Adrenal gland (tissue), 12 donors: Measurements from ENCODE around the gene ASB15. TPM values are rescaled to one million over a fixed set of nuclear protein-coding genes. Genes with fewer than 3 reads are reported as not detected.

ENCODE experiments used
- DNase-seq, 7 donors: peaks; one replicate each; pipeline ENCODE4 v3.0.0-alpha.2; 2019 to 2020
- H3K27ac ChIP-seq, 5 donors: fragments of 200-600 bp; sonication (generic) in 4 of 5; 1 replicate in 3 of 5; 2 replicates in 2 of 5; pipeline versions ENCODE4 v1.5.1 to v1.8.0; 2016 to 2020; ENCODE audit warnings: mild to moderate bottlenecking in 1 of 5
- H3K27me3 ChIP-seq: fragments of 200-600 bp; 2 replicates; pipeline ENCODE4 v1.8.0; 2021
- H3K36me3 ChIP-seq, 2 donors: fragments of 200-600 bp; replicated peaks in 1 of 2; 1 replicate in 1 of 2; 2 replicates in 1 of 2; pipeline versions ENCODE4 v1.5.1 to v1.8.0; 2018 to 2022
- H3K4me1 ChIP-seq, 2 donors: fragments of 200-600 bp; replicated peaks in 1 of 2; 1 replicate in 1 of 2; 2 replicates in 1 of 2; pipeline versions ENCODE4 v1.5.1 to v1.8.0; 2018 to 2021
- H3K4me3 ChIP-seq, 4 donors: fragments of 200-600 bp; sonication (generic) in 3 of 4; one replicate each; pipeline ENCODE4 v1.5.1; 2016 to 2018
- H3K9me3 ChIP-seq, 3 donors: fragments of 200-600 bp; sonication (generic) in 1 of 3; replicated peaks in 1 of 3; 1 replicate in 2 of 3; 2 replicates in 1 of 3; pipeline versions ENCODE4 v1.5.1 to v1.8.0; 2016 to 2021
- POLR2A ChIP-seq, 2 donors: fragments of 450-650 bp; IDR thresholded peaks; one replicate each; pipeline ENCODE4 v1.6.1; 2017; ENCODE audit warnings: antibody characterized with exemption in 2 of 2, mild to moderate bottlenecking in 2 of 2, moderate library complexity in 1 of 2
- WGBS, 4 donors: extraction: QIAGEN DNeasy Blood & Tissue Kit in 2 of 4; methylation state at CpG; one replicate each; pipeline versions ENCODE4 v1.1.5 to v1.1.7; 2013 to 2017; 5-methylcytosine and 5-hydroxymethylcytosine counted together
- intact Hi-C, 2 donors: fragments of 100-400 bp; cut with DNase I; formaldehyde crosslinking; loops; one replicate each; pipeline versions ENCODE4 v1.14.1 to v1.15.0; 2022 to 2023
- polyA plus RNA-seq, 3 donors: library from polyadenylated mRNA; stranded (reverse); fragments of 200-250 nt in 2 of 3; fragments of 350-450 nt in 1 of 3; fragmentation: Illumina TruSeq in 1 of 3; extraction: RNeasy Lipid Tissue Mini Kit (QIAGEN cat#74804) in 1 of 3; gene quantifications; one replicate each; pipeline ENCODE4 v1.2.3, GENCODE V29; 2013 to 2014
- total RNA-seq, 9 donors: library from RNA; depleted of rRNA in 4 of 9; stranded (reverse); fragments of >200 nt in 4 of 9; fragments of 120-200 nt in 1 of 9; fragmentation: NEBNext Ultra II Directional in 1 of 9; extraction: Animal tissue kit (Norgen Biotek cat#: 25700) in 1 of 9; gene quantifications; one replicate each; pipeline versions ENCODE4 v1.1.0 to v1.2.4, GENCODE V29; 2013 to 2023
- TF ChIP-seq, protein P1 (sequence below), 6 experiments: fragments of 450-650 bp in 4 of 6; fragments of 200-600 bp in 2 of 6; sonication (generic) in 1 of 6; IDR thresholded peaks; 1 replicate in 5 of 6; 2 replicates in 1 of 6; pipeline versions ENCODE4 v1.5.1 to v1.8.0; 2016 to 2021; ENCODE audit warnings: antibody characterized with exemption in 6 of 6, mild to moderate bottlenecking in 2 of 6, moderate library complexity in 1 of 6
- donor health status: healthy with polysubstance abuse.
- donor health status: Bipolar disorder and iron deficiency.
- donor health status: DM: yes; HTN: yes; CAD: no.
- donor health status: DM: no; HTN: no; CAD: no.
- donor health status: DM: no; HTN: no; CAD: no.
- donor health status: DM: yes; HTN: yes; CAD: no.

ASB15 gene
- total and polyA plus RNA-seq, 12 donors: not detected

- TF ChIP-seq, protein P1, sequence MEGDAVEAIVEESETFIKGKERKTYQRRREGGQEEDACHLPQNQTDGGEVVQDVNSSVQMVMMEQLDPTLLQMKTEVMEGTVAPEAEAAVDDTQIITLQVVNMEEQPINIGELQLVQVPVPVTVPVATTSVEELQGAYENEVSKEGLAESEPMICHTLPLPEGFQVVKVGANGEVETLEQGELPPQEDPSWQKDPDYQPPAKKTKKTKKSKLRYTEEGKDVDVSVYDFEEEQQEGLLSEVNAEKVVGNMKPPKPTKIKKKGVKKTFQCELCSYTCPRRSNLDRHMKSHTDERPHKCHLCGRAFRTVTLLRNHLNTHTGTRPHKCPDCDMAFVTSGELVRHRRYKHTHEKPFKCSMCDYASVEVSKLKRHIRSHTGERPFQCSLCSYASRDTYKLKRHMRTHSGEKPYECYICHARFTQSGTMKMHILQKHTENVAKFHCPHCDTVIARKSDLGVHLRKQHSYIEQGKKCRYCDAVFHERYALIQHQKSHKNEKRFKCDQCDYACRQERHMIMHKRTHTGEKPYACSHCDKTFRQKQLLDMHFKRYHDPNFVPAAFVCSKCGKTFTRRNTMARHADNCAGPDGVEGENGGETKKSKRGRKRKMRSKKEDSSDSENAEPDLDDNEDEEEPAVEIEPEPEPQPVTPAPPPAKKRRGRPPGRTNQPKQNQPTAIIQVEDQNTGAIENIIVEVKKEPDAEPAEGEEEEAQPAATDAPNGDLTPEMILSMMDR (IDR thresholded peaks at IDR 0.05): no peak
- no peak for TF ChIP-seq POLR2A (IDR thresholded peaks at IDR 0.05)
- intact Hi-C loops: loop anchor here in 1 of 2 donors (5.0 kb wide), 1 partner anchor 227 kb away; no protein-coding TSS in a partner anchor
- H3K9me3 ChIP-seq: no peaks in the 10 kb centered on the region
- DNase-seq: no peak
- no peaks in the 10 kb centered on the region for H3K36me3 ChIP-seq
- no peak overlapping the region for H3K4me3 ChIP-seq
- no peak overlapping the region for H3K27ac ChIP-seq
- H3K4me1 ChIP-seq: peaks cover 17 to 18% of the 10 kb centered on the region in 2 donors
- no peaks in the 10 kb centered on the region for H3K27me3 ChIP-seq
Measured at GRCh38 chr7:123640583-123640982, 39.0 kb downstream of the ASB15 start.

GRCh38 chr7:123641901-123642300 is 40.3 kb downstream of the ASB15 start:
- intact Hi-C loops: loop anchor here in 1 of 2 donors (5.0 kb wide), 1 partner anchor 225 kb away; no protein-coding TSS in a partner anchor
- Histone ChIP-seq H3K9me3 (no peaks in the 10 kb centered on the region), H3K4me3 (no peak overlapping the region), H3K27ac (no peak overlapping the region), H3K4me1 (peaks cover 22 to 25% of the 10 kb centered on the region in 2 donors), H3K27me3 (no peaks in the 10 kb centered on the region), H3K36me3 (no peaks in the 10 kb centered on the region)
- WGBS, 4 donors: 81 to 90% (median 88%) methylated on average over 5 of the region's 5 CpGs
- no peak for TF ChIP-seq POLR2A (IDR thresholded peaks at IDR 0.05)
- TF ChIP-seq, protein P1 (IDR thresholded peaks at IDR 0.05): no peak
- DNase-seq: no peak

- peak; percentile 77 to 92 (median 89) for DNase-seq
- Histone ChIP-seq H3K27ac (peak overlapping the region; percentile 18 to 84 (median 71)), H3K36me3 (no peaks in the 10 kb centered on the region), H3K27me3 (no peaks in the 10 kb centered on the region), H3K4me1 (peaks cover 22 to 25% of the 10 kb centered on the region in 2 donors), H3K9me3 (no peaks in the 10 kb centered on the region), H3K4me3 (peak overlapping the region in 2 of 4 donors; percentile 7 to 30)
- intact Hi-C loops: loop anchor here in 1 of 2 donors (5.0 kb wide), 1 partner anchor 224 kb away; no protein-coding TSS in a partner anchor
- WGBS, 4 donors: 14 to 17% (median 16%) methylated on average over 6 of the region's 6 CpGs
- TF ChIP-seq POLR2A (IDR thresholded peaks at IDR 0.05): peak in 1 of 2 donors; percentile 81
- TF ChIP-seq, protein P1 (IDR thresholded peaks at IDR 0.05): no peak
Measured at GRCh38 chr7:123643495-123644441, 42.1 kb downstream of the ASB15 start.

DNA sequence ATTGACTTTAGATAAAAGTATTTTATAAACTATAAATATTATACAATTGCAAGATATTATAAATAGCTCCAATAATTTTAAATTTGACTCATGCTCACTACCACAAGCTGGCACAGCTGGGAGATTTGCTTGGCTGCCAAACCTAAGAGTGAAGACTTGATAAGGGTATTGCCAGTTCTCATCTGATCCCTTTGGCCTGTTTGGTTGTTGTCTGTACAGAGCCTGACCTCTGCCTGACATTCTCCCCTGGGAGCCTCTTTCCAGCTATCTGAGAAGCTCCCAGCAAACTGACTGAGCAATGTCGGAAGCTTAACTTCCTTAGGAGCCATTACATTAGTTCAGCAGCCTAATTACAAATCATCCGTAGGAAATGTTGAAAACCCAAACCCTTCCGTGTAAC is 43.9 kb downstream of the ASB15 start:
- Histone ChIP-seq H3K27me3 (no peaks in the 10 kb centered on the region), H3K4me3 (no peak overlapping the region), H3K4me1 (peaks cover 22 to 25% of the 10 kb centered on the region in 2 donors), H3K36me3 (no peaks in the 10 kb centered on the region), H3K27ac (peak overlapping the region in 3 of 5 donors; percentile 38 to 71 (median 43)), H3K9me3 (no peaks in the 10 kb centered on the region)
- TF ChIP-seq POLR2A (IDR thresholded peaks at IDR 0.05): peak in 1 of 2 donors; percentile 10
- TF ChIP-seq, protein P1 (IDR thresholded peaks at IDR 0.05): no peak
- DNase-seq: peak; percentile 43 to 84 (median 76)
- whole genome bisulfite sequencing, 4 donors: 36 to 45% (median 41%) methylated on average over 2 to 3 of the region's 3 CpGs
- intact Hi-C loops: no loop called here
